Stimulated activated CD8-positive, alpha-beta memory T cell treated with anti-CD3 and anti-CD28 coated beads, Interleukin-15, amount 100 ng/mL, for 48 hours (primary cell): ENCODE data around the gene ANKRD40.

ENCODE experiments used
- DNase-seq, 2 donors: peaks; one replicate each; pipeline ENCODE4 v3.0.0-alpha.2; 2020; ENCODE audit warnings: low read depth in 2 of 2

ANKRD40 gene

DNA sequence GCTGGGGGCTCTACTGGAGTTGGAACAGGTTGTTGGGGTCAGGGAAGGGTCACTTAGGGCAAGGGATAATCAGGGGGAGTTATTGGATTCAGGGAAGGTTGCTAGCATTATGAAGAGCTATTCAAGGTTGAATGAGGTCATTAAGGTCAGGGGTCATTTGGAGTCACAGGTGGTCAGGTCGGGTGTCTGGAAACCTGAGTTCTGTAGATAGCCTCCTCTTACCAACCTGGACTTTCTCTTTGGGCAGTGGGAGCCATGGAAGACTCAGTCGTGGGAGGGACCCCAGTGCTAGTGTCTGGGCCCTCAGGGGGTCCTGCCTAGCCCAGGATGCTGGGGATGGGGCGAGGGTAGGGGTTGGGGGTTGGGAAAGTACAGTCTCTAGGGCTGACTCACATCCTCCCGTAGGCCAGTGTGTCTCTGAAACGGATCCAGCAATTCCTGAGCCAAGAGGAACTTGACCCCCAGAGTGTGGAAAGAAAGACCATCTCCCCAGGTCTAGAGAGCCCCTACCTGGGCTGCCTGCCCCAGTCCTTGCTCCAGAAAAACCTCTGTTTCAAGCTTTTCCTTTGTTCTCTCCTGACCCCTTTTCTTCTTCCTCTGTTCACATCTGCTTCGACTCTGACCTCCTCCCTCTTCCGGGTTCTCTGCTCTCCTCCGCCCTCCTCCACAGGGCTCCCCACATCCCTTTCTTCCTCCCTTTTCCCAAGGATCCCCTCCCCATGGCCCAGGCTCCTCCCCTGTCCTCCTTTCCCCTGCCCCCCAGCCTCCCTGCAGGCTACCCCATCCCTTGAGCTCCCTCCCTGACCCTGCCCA lies 39.5 kb downstream of the ANKRD40 start:
- no peak for DNase-seq

DNA sequence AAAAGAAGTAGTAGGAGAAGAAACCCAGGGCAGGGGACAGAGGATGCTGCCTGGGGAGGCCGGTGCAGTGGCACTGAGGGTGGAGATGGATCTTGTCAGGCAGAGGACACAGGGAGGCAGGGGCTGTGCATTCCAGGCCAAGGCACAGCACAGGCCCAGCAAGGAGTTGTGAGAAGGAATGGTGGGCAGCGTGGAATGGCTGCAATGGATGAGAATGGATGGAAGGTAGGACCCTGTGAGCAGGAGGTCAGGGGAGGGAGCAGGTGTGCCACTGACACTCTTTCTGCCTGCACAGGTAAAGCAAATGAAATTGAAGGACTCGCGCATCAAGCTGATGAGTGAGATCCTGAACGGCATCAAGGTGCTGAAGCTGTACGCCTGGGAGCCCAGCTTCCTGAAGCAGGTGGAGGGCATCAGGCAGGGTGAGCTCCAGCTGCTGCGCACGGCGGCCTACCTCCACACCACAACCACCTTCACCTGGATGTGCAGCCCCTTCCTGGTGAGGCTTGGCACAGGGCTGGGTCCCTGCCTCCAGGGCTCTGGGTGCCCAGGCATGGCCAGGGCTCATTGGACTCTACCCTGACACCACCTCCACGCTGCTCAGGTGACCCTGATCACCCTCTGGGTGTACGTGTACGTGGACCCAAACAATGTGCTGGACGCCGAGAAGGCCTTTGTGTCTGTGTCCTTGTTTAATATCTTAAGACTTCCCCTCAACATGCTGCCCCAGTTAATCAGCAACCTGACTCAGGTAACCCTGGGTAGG lies 40.3 kb downstream of the ANKRD40 start:
- no peak for DNase-seq

DNA sequence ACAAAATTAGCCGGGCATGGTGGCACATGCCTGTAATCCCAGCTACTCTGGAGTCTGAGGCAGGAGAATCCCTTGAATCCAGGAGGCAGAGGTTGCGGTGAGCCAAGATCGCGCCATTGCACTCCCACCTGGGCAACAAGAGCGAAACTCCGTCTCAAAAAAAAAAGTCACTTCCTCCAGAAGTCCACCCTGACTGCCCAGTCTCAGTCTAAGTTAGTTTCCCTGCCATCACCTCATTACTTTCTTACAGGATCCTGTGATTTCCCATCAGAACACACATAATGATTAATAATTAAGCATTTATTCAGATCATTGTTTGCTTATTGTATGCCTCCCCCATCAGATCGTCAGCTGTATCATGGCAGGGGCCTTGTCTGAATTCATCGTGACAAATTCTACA lies 41.4 kb downstream of the ANKRD40 start:
- no peak for DNase-seq

DNA sequence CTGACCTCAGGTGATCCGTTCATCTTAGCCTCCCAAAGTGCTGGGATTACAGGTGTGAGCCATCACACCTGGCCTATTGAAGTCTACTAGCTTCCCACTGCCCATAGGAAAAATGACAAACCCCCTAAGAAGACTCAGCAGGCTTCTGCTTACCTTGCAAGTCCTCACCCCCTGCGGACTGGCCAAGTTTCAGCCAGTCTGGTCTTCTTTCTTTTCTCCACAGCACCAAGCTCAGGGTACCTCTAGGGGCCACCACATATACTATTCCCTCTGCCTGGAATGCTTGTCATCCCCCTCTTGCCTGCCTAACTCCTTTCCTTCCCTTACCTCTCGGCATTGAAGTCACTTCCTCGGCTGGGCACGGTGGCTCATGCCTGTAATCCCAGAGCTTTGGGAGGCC lies 41.9 kb downstream of the ANKRD40 start:
- DNase-seq, result no peak

DNA sequence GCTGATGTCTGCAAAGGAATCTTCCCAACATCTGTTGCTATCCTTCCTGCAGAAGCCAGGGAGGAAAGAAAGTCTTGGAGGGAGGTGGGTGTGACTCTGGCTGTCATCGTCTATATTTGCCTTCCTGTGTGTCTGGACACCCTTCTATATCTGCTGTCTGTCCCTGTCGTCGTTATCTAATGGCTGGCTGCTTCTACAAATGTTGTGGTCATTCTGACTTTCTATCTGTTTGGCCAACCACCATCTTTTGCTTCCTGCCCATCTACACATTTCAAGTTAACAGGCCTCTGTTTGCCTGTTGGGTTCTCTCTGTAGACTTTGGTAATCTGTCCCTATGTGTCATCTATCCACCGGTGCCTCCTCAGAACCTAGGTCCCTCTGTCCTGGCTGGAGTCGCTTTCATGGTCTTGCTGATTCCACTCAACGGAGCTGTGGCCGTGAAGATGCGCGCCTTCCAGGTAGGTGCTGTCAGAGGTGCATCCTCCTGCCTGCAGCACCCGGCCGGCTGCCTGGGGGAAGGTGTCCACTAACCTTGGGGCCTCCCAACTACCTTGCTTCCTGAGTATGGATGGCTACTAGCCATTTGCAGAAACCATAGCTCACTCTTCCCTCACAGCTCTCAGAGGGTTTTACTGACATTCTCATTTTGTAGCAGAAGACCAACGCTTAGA lies 42.8 kb downstream of the ANKRD40 start:
- DNase-seq, result no peak

DNA sequence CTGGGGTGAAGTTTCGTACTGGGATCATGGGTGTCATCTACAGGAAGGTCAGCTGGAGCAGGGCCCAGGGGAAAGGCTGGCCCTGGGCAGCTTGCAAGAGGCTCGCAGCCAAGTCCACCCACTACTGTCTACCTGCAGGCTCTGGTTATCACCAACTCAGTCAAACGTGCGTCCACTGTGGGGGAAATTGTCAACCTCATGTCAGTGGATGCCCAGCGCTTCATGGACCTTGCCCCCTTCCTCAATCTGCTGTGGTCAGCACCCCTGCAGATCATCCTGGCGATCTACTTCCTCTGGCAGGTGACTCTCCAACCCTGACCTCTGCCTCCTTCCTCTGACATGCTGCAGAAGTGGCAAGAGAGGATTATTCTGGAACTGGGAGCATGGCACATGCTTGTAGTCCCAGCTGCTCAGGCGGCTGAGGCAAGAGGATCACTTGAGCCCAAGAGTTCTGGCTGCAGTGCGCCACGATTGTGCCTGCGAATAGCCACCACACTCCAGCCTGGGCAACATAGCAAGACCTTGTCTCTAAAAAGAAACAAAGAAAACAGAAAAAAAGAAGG lies 43.8 kb downstream of the ANKRD40 start:
- no peak for DNase-seq

DNA sequence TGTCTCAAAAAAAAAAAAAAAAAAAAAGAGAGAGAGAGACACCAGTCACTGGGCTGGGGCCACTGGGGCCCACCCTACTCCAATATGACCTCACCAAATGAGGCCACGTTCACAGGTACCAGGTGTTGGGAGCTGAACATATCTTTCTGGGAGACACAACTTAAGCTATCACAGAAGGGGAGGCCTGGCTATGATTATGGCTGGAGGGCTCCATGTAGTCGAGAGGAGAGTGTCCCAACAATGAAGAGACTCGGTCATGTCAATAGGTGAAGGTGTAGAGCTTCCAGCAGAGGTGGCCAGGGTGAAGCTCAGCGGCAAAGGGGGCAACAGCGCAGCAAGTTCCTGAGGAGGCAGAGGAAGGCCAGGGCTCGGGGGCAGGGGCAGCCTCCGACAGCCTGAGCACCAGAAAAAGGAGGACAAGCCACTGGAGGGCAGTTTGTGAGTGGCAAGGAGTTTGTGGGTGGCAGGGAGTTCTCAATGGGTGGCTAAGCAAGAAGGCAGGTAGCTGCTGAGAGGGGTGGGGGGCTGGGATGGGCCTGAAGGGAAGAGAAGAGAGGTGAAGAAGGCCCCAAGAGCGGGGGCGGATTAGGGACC lies 45.0 kb downstream of the ANKRD40 start:
- DNase-seq, result no peak

DNA sequence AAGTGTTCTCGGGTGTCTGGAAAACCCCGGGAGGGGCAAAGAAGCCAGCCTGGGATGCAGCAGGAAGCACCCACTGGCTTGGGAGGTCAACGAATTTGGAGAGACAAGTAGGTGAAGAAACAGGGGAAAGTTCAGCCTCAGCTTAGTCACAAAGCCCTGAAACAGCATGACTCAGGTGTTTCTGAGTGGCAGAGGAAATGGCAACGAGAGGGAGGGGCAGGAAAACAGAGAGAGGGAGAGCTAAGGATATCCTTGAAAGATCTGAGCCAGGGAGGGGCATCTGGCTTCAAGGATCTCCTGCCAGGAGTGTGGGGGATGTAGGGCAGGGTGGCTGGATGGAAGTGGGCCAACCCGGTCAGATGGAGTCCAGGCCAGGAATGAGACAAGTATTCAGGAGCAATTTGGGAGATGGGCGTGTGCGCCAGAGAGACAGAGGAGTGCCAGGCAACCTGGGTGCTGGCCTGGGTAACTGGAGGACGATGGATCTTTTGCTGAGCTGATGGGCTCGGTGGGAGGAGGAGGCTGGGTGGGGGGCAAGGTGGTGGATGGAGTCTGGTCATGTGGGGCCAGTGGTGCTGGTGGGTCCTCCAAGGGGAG lies 45.8 kb downstream of the ANKRD40 start:
- DNase-seq, result peak in 1 of 2 donors; percentile 8

DNA sequence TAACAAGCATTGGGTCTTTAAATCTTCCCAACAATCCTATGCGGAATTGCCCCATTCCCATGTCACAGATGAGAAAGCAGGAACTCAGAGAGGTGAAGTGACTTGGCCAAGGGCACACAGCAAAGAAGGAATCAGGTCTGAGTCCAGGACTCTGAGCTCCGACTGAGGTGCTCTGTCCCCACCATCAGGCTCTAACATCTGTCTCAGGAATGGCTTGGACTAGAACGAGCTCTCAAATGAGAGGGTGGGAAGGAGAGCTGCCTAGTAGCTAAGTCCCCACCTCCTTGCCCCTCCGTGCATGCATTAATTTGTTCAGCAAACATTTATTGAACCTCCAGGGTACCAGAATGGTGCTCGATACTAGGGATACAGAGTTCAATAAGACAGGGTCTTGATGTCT lies 46.4 kb downstream of the ANKRD40 start:
- DNase-seq, result no peak

DNA sequence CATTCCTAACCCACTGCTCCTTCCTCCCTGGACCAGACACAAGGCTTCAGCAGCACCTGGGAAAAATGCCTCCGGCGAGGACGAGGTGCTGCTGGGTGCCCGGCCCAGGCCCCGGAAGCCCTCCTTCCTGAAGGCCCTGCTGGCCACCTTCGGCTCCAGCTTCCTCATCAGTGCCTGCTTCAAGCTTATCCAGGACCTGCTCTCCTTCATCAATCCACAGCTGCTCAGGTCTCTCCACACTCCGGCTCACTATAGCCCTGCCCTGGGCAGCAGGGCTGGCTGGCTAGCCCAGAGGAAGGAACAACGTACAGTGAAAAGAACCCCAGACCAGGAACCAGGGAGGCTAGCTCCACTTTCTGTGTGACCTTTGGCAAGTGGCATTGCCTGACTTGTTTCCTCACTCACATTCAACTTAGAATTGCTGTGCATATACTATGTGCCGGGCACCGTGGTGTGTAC lies 46.8 kb downstream of the ANKRD40 start:
- DNase-seq, result no peak

DNA sequence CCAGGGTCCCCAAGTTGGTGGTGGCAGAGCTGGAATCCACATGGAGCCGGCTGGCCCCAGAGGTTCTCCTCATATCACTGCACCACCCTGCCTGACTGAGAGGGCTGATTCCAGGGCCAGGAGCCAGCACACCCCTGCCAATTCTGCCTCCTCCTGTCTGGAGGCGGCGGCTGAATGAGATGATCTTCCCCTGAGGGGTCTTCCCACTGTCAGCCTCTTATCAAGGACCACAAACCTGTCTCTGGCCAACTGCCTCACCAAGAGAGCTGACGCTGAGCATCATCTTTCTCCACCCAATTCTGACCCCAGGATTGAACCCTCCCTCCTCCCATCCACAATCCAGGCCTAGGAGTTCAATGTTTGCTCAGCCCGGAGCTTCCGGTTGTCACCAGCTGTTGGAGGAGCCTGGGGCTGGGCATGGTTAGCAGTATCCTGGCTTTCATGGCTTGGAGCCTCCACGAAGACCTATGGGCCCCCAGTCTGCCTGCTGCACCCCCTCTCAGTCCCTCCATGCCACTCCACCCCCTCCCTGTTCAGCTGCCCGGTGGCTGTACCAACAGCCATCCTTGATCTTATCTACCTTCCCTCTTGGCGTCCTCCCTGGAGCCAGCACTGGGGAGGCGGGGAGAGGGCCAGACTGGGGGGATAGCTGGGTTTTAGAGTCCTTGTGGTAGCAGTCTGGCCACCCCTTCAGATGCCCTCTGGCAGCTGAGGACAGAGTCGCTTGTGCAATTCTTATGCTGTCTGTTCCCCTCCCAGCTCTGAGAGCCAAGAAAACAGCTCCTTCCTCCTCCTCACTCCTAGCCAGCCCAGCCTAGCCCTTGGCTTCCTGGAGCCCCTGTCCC lies 47.5 kb downstream of the ANKRD40 start:
- DNase-seq, result no peak

DNA sequence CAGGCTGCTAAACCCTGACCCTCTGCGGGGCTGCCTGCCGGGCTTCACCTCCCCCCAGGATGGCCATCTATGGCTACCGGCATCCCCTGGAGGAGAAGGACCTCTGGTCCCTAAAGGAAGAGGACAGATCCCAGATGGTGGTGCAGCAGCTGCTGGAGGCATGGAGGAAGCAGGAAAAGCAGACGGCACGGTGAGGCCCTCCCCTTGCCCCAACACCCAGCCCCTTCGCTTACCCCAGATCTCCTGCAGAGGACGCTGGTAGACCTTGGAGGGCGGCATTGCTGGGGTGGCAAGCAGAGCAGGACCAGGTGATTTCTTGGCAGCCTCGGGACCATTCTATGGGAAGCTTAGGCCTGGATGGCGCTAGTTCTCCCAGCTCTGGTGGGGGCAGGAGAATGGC lies 48.5 kb downstream of the ANKRD40 start:
- no peak for DNase-seq

DNA sequence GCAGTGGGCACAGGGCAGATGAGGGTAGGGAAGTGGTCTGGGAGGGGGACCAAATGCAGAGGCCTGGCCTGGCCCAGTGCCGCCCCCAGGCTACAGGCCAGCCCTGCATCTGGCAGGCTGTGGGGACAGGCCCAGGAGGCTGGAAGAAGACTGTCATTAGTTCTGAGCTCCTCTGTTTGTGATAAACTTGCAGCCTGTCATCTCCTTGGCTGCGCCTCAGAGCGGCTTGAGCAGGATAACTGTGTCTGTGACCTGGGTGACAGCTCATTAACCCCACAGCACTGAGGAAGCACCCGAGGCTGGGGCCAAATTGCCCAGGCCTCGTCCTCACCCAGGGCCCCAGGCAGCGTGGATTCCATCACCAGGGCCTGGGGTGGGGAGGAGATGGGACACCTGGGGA lies 49.1 kb downstream of the ANKRD40 start:
- no peak for DNase-seq

DNA sequence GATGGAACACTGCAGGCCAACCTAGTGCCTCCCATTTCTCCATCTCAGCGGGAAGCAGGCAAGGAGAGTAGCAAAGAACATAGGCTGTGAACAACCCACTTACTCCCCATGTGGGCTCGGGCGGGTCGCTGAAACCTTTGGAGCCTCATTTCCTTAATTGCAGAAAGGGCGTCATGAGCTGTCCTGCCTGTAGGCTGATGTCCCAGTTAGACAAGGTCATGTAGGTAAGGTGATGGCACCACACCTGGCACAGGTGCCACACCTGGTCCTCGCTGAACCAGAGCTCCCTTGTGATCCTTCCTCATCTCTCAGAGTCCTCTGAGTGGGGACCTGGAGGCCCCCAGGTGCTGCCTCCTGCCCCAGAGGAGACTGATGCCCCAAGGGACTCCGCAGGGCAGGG lies 50.1 kb downstream of the ANKRD40 start:
- no peak for DNase-seq

DNA sequence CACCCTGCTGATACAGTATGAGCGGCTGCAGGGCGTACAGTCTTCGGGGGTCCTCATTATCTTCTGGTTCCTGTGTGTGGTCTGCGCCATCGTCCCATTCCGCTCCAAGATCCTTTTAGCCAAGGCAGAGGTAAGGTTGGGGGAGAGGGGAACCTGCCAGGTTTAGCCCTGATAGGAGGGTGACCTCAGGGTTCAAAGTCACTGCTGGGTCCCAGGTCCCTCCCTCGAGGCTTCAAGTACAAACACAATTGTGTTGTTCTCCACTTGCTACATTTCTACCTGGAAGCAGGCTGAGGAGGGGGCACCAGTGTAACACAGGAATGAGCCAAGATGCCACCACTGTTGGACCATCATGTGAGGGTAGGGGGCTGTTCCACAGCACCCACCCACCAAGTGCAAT lies 50.7 kb downstream of the ANKRD40 start:
- DNase-seq, result no peak

DNA sequence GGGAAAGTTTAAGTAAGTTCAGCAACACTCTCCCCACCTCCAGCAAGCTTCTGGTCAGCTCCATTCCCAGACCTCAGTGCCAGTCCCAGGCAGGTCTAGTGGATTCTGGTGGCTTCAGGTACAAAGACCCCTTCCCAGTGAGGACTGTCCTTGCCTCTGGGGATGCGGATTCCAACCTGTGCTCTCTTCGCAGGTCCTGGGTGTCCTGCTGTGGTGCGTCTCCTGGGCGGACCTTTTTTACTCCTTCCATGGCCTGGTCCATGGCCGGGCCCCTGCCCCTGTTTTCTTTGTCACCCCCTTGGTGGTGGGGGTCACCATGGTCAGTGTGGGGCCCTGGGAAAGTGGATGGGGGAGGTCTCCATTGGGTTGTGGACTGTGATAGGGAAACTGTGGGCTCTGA lies 51.2 kb downstream of the ANKRD40 start:
- DNase-seq, result no peak

DNA sequence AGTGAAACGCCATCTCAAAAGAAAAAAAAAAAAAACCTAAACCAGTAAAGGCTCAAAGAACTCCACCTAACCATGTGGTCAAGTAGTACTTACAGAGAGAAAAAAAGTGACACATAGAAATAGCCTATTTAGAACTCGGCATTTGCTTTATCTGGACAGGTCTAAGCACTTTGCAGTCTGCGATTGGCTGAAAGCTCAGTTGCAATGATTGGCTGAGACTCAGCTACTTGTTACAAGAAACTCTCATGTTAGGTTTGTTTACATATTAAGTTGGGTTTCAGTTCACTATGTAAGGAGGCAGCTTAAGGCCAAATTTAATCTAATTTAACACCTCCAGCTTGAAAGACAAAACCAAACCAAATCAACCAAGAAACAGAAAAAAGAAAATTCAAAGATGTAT lies 54.0 kb downstream of the ANKRD40 start:
- DNase-seq, result no peak

DNA sequence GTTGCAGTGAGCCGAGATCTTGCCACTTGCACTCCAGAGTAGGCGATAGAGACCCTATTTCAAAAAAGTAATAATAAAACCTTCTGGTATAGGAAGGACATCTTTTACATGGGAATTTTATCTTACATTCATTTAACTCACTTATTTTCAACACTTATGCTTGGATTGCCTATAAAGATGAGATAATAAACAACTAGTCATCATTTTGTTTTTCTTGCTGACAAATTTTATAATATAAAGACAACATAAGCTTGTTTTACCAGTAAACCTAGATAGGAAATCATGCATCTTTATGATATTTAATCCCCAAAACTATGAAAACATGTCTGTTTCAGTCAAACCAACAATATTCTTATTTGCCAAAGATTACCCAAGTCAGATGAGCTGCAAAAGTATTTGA lies 56.1 kb downstream of the ANKRD40 start:
- DNase-seq, result no peak

DNA sequence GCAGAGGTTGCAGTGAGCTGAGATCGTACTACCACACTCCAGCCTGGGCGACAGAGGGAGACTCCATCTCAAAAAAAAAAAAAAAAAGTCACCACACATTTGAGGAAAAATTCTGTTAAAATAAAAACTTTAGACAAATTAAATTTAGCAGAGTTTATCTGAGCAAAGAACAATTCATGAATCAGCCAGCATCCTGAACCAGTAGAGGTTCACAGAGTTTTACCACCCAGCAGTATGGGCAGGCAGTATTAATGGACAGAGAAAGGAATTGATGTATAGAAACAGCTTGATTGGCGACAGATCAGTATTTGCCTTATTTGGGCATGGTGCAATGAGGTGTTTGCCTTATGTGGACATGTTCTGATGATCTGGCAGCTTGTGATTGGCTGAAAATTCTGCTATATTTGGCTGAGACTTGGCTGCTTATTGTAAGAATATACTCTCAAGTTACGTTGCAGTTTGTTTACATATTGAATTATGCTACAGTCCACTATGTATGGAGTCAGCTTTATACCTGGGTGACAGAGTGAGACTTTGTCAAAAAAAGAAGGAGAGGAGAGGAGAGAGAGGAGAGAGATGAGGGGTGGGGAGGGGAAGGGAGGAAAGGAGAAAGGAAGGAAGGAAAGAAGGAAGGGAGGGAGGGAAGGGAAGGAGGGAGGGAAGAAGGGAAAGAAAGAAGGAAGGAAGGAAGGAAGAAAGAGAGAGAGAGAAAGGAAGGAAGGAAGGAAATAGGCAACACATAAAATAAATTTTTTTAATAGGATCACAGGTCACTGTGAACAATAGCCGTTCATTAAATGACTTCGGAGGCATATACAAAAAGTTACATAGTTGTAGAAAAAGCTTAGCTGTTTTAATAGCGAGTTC lies 58.4 kb downstream of the ANKRD40 start:
- no peak for DNase-seq

DNA sequence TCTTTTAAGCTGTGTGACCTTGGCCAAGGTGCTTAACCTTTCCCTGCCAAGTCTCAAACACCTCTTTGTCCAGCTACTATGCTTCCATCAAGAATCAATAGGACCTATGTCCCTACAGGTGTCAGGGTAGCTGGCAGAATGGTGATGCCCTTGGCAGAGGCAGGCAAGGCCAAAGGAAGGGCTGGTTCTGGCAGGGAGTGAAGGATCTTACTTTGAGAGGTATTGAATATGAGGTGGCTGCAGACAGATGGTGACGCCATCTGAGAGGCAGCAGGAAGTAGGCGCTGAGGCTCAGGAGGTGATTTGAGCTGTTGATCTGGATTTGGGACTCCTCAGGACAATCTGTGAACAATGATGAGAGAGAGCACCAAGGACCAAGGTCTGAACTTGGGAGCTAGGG lies 60.5 kb downstream of the ANKRD40 start:
- no peak for DNase-seq
